Measurements from ENCODE around the gene RNF150.

Gene RNF150

DNA sequence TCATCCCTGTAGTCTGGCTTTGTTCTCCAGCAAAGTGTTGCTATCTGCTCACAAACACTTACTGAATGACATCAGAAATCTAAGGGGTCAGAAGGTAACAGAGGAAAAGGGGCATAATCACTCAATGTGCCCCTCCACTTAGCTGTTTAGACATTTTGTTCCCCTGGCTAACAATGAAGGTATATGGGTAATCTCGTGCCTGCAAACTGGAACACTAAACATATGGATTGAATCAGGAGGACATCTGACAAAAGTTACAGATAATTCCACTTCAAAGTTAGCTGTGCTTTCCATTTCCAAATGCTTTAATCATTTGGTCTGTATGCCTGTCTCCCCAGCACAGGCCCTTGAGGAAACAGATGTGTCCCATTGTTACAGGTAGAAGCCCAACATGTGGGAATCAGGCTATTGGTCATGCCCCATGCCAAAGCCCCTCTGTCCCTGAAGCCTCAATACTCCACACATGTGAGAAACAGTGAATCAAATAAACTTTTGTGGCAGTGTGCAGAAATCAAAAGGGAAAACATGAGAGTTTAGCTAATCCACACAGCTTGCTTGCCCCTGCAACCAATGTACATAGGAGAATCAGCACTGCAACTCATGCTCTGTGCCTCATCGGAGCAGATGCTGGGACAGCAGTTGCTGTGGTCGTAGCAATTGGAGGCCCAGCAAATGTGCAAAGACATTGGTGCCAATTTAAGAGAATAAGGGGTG lies 111.7 kb downstream of the RNF150 start:
- DNase-seq, result no peak

DNA sequence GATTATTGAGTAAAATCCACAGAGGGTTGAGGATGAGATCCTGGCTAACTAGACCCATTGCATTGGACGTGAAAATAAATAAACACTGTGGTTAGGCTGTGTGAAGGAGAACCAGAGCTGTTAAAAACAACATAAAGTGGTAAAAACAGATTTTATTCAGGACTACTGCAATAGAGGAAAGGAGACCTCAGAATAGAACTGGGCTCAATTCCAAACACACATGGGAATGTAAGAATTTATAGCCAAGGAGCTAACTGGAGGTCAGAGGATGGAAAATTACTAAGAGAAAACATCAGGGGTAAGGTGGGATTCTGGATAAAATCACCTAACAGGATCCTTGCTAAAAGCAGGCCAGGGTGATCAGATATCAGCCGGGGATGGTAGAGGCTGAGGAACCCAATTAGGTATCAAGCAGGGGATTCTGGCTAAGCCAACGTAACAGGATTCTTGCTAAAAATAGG lies 112.4 kb downstream of the RNF150 start:
- DNase-seq, result no peak

GRCh38 chr4:141019768-141020167 lies 113.5 kb downstream of the RNF150 start:
- DNase-seq, result no peak

GRCh38 chr4:141016117-141016798 lies 117.0 kb downstream of the RNF150 start:
- DNase-seq, result no peak

GRCh38 chr4:141013899-141014298 lies 119.4 kb downstream of the RNF150 start:
- DNase-seq, result no peak

DNA sequence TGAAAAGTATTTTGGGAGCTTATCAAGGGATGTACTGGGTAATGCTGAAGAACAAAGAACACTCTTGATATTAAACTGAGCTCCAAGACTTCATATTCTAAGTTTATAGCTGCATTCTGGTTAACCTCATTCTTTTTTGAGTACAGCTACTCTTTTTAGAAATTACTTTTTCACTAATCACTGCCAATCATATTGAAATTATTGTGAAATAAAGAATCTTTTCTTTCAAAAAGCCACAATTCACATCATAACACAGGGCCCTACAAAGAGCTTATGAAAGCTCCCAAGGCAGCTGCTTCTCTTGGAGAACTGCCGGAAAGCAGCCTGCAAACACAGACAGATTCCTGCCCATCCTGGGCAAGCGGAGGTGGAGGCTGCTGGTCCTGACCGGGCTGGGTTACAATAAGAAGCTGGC lies 121.4 kb downstream of the RNF150 start:
- DNase-seq, result no peak

GRCh38 chr4:141009931-141010330 lies 123.3 kb downstream of the RNF150 start:
- no peak for DNase-seq

- DNase-seq, result no peak
These were observed 124.1 kb downstream of the RNF150 start for GRCh38 chr4:141009129-141009528.

DNA sequence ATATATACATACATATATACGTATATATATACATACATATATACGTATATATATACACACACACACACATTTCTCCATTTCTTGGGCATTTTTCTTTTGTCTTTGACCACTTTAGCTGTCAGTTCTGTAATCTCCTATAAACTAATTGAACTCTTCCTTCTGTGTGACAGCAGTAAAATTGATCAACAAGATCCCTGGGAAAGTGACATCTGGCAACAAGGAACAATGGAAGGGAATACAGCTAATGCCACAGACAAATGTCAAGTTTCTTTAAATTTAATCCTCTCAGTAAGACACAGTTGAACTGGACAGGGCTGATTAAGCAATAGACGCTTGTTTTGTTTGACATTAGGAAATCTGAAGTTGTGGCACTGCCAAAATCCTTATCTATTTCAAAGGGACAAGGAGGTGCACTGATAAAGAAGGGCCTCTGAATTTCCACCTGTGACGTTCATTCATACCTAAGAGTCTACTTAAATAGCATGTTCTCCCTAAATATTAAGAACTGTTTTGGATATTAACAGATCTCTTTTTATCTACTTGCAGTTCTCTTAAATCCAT lies 126.9 kb downstream of the RNF150 start:
- no peak for DNase-seq

DNA sequence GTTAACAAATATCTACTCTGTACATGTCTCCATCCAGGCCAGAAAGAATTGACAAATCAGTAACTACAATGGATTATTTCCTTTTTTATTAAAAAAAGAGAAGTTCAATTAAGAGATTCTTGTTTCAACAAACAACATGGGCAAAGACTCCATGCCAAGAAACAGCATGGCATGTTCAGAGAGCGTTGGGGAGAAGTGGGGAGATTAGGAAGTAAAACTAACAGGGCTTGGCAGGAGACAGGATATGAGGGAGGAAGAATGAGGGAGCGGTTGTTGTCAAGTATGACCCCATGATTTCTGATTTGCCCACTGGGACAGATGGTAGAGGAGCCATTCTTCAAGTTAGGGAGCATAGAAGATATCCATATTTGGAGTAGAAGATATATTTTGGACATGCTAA lies 128.4 kb downstream of the RNF150 start:
- no peak for DNase-seq

GRCh38 chr4:141003193-141003592 lies 130.1 kb downstream of the RNF150 start:
- no peak for DNase-seq

GRCh38 chr4:141002323-141002805 lies 130.9 kb downstream of the RNF150 start:
- DNase-seq, result no peak

DNA sequence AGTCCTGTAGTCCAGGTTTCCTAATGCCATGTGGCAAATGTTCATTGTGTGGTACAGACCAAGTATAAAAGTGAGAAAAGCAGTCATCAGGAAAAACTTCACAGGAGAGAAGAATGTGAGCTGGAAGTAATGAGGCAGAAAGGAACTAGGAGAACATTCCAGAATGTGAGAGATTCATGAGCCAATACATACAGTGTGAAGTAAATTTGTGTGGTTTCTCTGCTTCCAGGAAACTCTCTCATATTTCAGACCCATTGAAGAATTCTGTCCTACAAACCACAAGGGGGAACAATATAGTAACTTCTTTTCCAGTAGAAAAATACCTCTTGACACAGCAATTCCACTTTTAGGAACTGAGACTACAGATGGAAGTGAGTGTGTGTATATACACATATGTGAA lies 136.5 kb downstream of the RNF150 start:
- no peak for DNase-seq

- DNase-seq, result no peak
These were observed 138.2 kb downstream of the RNF150 start for GRCh38 chr4:140995058-140995457.

GRCh38 chr4:140994015-140994414 lies 139.3 kb downstream of the RNF150 start:
- DNase-seq, result no peak

GRCh38 chr4:140993370-140993769 lies 139.9 kb downstream of the RNF150 start:
- no peak for DNase-seq

DNA sequence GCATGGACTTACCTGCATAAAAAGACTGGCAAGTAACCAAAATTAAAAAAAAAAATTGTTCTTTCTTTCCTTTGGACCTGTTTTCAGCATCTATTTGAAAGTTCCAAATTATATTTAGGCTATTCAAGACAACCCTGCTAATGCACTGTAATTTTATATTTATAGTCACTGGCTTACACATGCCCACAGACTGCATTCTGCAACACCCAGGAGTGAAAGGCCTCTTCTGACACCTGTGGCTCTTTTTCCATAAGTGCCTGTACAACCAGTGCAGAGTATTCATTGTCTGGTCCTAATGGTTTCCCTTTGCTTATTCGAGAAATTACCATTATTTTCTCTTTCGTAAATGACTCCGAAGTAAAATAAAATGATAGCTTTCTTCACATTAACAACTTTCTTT lies 143.3 kb downstream of the RNF150 start:
- DNase-seq, result no peak

GRCh38 chr4:140986045-140986444 lies 147.2 kb downstream of the RNF150 start:
- no peak for DNase-seq

DNA sequence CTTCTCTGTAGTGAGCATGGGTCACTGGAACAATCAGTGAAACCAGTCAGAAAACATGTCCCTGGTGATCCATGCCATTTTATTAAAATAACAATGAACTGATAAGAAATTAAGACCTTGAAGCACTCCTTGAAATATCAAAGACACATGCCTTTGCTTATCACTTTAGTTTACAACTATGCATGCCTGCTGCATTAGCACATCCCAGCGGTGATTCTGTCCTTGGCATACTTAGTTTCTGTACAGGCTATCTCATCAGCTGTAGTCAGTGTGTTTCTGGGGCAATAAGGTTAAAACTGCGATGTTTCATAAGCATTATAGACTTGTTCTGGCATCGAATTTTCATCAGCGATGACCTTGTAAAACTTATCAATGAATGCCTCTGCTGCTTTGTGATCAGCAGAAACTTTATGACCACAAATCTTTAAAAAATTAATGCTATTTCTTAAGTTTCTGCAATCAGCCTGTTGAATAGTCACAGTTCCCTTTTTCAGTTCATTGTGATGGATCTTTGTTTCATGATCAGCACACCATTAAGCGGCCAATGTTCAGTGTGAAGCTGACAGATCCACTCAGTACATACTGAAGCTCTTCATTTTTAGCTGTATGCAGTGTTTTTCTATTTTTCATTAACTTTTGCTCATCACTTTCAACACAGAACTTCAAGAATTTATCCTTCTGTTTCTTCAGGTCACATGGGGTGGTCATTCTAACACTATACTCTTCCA lies 150.5 kb downstream of the RNF150 start:
- no peak for DNase-seq

- DNase-seq, result no peak
These were observed 152.7 kb downstream of the RNF150 start for GRCh38 chr4:140980426-140981200.

- DNase-seq, result no peak
These were observed 156.5 kb downstream of the RNF150 start for GRCh38 chr4:140976768-140977167.

- no peak for DNase-seq
These were observed 162.0 kb downstream of the RNF150 start for GRCh38 chr4:140971077-140971792.
